ENCODE measurements around the gene FAM9A. TPM values are rescaled to one million over a fixed set of nuclear protein-coding genes. Genes with fewer than 3 reads are reported as not detected.

FAM9A gene
- not detected in 2 replicates for total RNA-seq

GRCh38 chrX:8801041-8801599, at the start of gene FAM9A:
FAM9A (minus strand) TSS chrX:8801383; CDS start chrX:8800171, 1,212 bp downstream.

Other genes with a start within 250 kb of the FAM9A start
- gene ANOS1, start 69.2 kb downstream of the FAM9A start, total RNA-seq: 0.17 and 0.45 TPM in 2 replicates
- gene FAM9B, start 232.7 kb upstream of the FAM9A start, total RNA-seq: not detected in 2 replicates